ENCODE data around the gene MLPH.

The MLPH gene

GRCh38 chr2:237441605-237442274, 45.3 kb upstream of the MLPH start:
- no CpG with 5 or more reads among the region's 2 CpGs for WGBS (ENCODE audit: extremely low coverage, insufficient coverage, insufficient read length)
- no peak overlapping the region for H2BK120ac ChIP-seq (ENCODE audit: insufficient read depth, low read length, poor library complexity)
- no peak for DNase-seq
- H3K4me2 ChIP-seq (ENCODE audit: low read length): no peak overlapping the region
- H3K27me3 ChIP-seq (ENCODE audit: insufficient read depth, low read length): no peaks in the 10 kb centered on the region
- no peaks in the 10 kb centered on the region for H3K36me3 ChIP-seq (ENCODE audit: control insufficient read depth in 1 of 2, insufficient read depth in 2 of 2, low read length in 2 of 2)
- no peak overlapping the region for H3K23ac ChIP-seq (ENCODE audit: low read length)
- no peak overlapping the region for H3K4ac ChIP-seq (ENCODE audit: low read depth, low read length)
- no peak overlapping the region for H2BK5ac ChIP-seq (ENCODE audit: low read depth, low read length, poor library complexity)
- peaks cover 0 to 5% of the 10 kb centered on the region in 2 experiments for H3K4me1 ChIP-seq (ENCODE audit: control insufficient read depth in 1 of 2, insufficient read depth in 2 of 2, low read length in 2 of 2)
- no peak overlapping the region for H3K14ac ChIP-seq (ENCODE audit: low read length)
- no peaks in the 10 kb centered on the region for H3K79me1 ChIP-seq (ENCODE audit: low read length)
- no peaks in the 10 kb centered on the region for H3K79me2 ChIP-seq (ENCODE audit: control insufficient read depth, insufficient read depth, low read length, poor library complexity)
- H2BK12ac ChIP-seq (ENCODE audit: low read length): no peak overlapping the region
- no peak overlapping the region for H4K8ac ChIP-seq (ENCODE audit: low read depth, low read length)
- no peak overlapping the region for H3K9ac ChIP-seq (ENCODE audit: low read length)
- no peak overlapping the region for H2AK5ac ChIP-seq (ENCODE audit: low read length)
- H4K12ac ChIP-seq (ENCODE audit: low read depth, low read length): no peak overlapping the region
- peaks cover 1% of the 10 kb centered on the region for H3K9me3 ChIP-seq (ENCODE audit: insufficient read depth, low read depth, low read length)
- H4K91ac ChIP-seq (ENCODE audit: low read depth, low read length): no peak overlapping the region
- no peak overlapping the region for H3K4me3 ChIP-seq (ENCODE audit: low read depth, low read length)
- H2AFZ ChIP-seq (ENCODE audit: insufficient read depth, low read length, poor library complexity): no peak overlapping the region
- H3K18ac ChIP-seq (ENCODE audit: low read length): no peak overlapping the region
- no peak overlapping the region for H3K27ac ChIP-seq (ENCODE audit: low read depth, low read length)

- H2AK5ac ChIP-seq (ENCODE audit: low read length): no peak overlapping the region
- H3K79me2 ChIP-seq (ENCODE audit: control insufficient read depth, insufficient read depth, low read length, poor library complexity): no peaks in the 10 kb centered on the region
- no peak overlapping the region for H3K18ac ChIP-seq (ENCODE audit: low read length)
- no peak overlapping the region for H3K9ac ChIP-seq (ENCODE audit: low read length)
- no peak for DNase-seq
- no CpG with 5 or more reads among the region's 2 CpGs for WGBS (ENCODE audit: extremely low coverage, insufficient coverage, insufficient read length)
- no peak overlapping the region for H3K27ac ChIP-seq (ENCODE audit: low read depth, low read length)
- no peaks in the 10 kb centered on the region for H3K27me3 ChIP-seq (ENCODE audit: insufficient read depth, low read length)
- H3K4ac ChIP-seq (ENCODE audit: low read depth, low read length): no peak overlapping the region
- H3K9me3 ChIP-seq (ENCODE audit: insufficient read depth, low read depth, low read length): peaks cover 1% of the 10 kb centered on the region
- no peak overlapping the region for H3K14ac ChIP-seq (ENCODE audit: low read length)
- no peak overlapping the region for H3K4me3 ChIP-seq (ENCODE audit: low read depth, low read length)
- no peak overlapping the region for H4K8ac ChIP-seq (ENCODE audit: low read depth, low read length)
- H3K4me2 ChIP-seq (ENCODE audit: low read length): no peak overlapping the region
- H4K12ac ChIP-seq (ENCODE audit: low read depth, low read length): no peak overlapping the region
- H3K4me1 ChIP-seq (ENCODE audit: control insufficient read depth in 1 of 2, insufficient read depth in 2 of 2, low read length in 2 of 2): peaks cover 0 to 5% of the 10 kb centered on the region in 2 experiments
- H3K23ac ChIP-seq (ENCODE audit: low read length): no peak overlapping the region
- H2BK120ac ChIP-seq (ENCODE audit: insufficient read depth, low read length, poor library complexity): no peak overlapping the region
- H2BK5ac ChIP-seq (ENCODE audit: low read depth, low read length, poor library complexity): no peak overlapping the region
- no peak overlapping the region for H2AFZ ChIP-seq (ENCODE audit: insufficient read depth, low read length, poor library complexity)
- no peak overlapping the region for H4K91ac ChIP-seq (ENCODE audit: low read depth, low read length)
- no peaks in the 10 kb centered on the region for H3K79me1 ChIP-seq (ENCODE audit: low read length)
- no peak overlapping the region for H2BK12ac ChIP-seq (ENCODE audit: low read length)
- no peaks in the 10 kb centered on the region for H3K36me3 ChIP-seq (ENCODE audit: control insufficient read depth in 1 of 2, insufficient read depth in 2 of 2, low read length in 2 of 2)
These were observed 43.0 kb upstream of the MLPH start for GRCh38 chr2:237444071-237444470.

- Histone ChIP-seq H2BK12ac (ENCODE audit: low read length) (no peak overlapping the region), H2AK5ac (ENCODE audit: low read length) (no peak overlapping the region), H4K8ac (ENCODE audit: low read depth, low read length) (no peak overlapping the region), H4K91ac (ENCODE audit: low read depth, low read length) (no peak overlapping the region), H2BK5ac (ENCODE audit: low read depth, low read length, poor library complexity) (no peak overlapping the region), H3K4ac (ENCODE audit: low read depth, low read length) (no peak overlapping the region), H2BK120ac (ENCODE audit: insufficient read depth, low read length, poor library complexity) (no peak overlapping the region), H3K4me2 (ENCODE audit: low read length) (no peak overlapping the region), H3K36me3 (ENCODE audit: control insufficient read depth in 1 of 2, insufficient read depth in 2 of 2, low read length in 2 of 2) (peaks cover 0 to 3% of the 10 kb centered on the region in 2 experiments), H2AFZ (ENCODE audit: insufficient read depth, low read length, poor library complexity) (no peak overlapping the region), H3K27me3 (ENCODE audit: insufficient read depth, low read length) (no peaks in the 10 kb centered on the region), H3K9ac (ENCODE audit: low read length) (no peak overlapping the region), H3K18ac (ENCODE audit: low read length) (no peak overlapping the region), H3K4me1 (ENCODE audit: control insufficient read depth in 1 of 2, insufficient read depth in 2 of 2, low read length in 2 of 2) (peaks cover 0 to 5% of the 10 kb centered on the region in 2 experiments), H3K79me1 (ENCODE audit: low read length) (no peaks in the 10 kb centered on the region), H3K27ac (ENCODE audit: low read depth, low read length) (no peak overlapping the region), H3K79me2 (ENCODE audit: control insufficient read depth, insufficient read depth, low read length, poor library complexity) (no peaks in the 10 kb centered on the region), H4K12ac (ENCODE audit: low read depth, low read length) (no peak overlapping the region), H3K4me3 (ENCODE audit: low read depth, low read length) (no peak overlapping the region), H3K9me3 (ENCODE audit: insufficient read depth, low read depth, low read length) (peaks cover 4% of the 10 kb centered on the region), H3K23ac (ENCODE audit: low read length) (no peak overlapping the region), H3K14ac (ENCODE audit: low read length) (no peak overlapping the region)
- no CpG with 5 or more reads among the region's 26 CpGs for WGBS (ENCODE audit: extremely low coverage, insufficient coverage, insufficient read length)
- DNase-seq: no peak
These were observed 41.3 kb upstream of the MLPH start for GRCh38 chr2:237445611-237446337.

GRCh38 chr2:237446338-237446665, 40.7 kb upstream of the MLPH start:
- Histone ChIP-seq H3K9ac (ENCODE audit: low read length) (no peak overlapping the region), H3K23ac (ENCODE audit: low read length) (no peak overlapping the region), H2BK120ac (ENCODE audit: insufficient read depth, low read length, poor library complexity) (no peak overlapping the region), H2BK12ac (ENCODE audit: low read length) (no peak overlapping the region), H3K18ac (ENCODE audit: low read length) (no peak overlapping the region), H3K4me3 (ENCODE audit: low read depth, low read length) (no peak overlapping the region), H4K12ac (ENCODE audit: low read depth, low read length) (no peak overlapping the region), H3K14ac (ENCODE audit: low read length) (no peak overlapping the region), H3K4me2 (ENCODE audit: low read length) (no peak overlapping the region), H3K36me3 (ENCODE audit: control insufficient read depth in 1 of 2, insufficient read depth in 2 of 2, low read length in 2 of 2) (peaks cover 0 to 3% of the 10 kb centered on the region in 2 experiments), H3K4me1 (ENCODE audit: control insufficient read depth in 1 of 2, insufficient read depth in 2 of 2, low read length in 2 of 2) (peaks cover 0 to 2% of the 10 kb centered on the region in 2 experiments), H2AK5ac (ENCODE audit: low read length) (no peak overlapping the region), H3K9me3 (ENCODE audit: insufficient read depth, low read depth, low read length) (peaks cover 4% of the 10 kb centered on the region), H3K4ac (ENCODE audit: low read depth, low read length) (no peak overlapping the region), H2AFZ (ENCODE audit: insufficient read depth, low read length, poor library complexity) (no peak overlapping the region), H4K91ac (ENCODE audit: low read depth, low read length) (no peak overlapping the region), H3K27me3 (ENCODE audit: insufficient read depth, low read length) (no peaks in the 10 kb centered on the region), H4K8ac (ENCODE audit: low read depth, low read length) (no peak overlapping the region), H3K79me2 (ENCODE audit: control insufficient read depth, insufficient read depth, low read length, poor library complexity) (no peaks in the 10 kb centered on the region), H2BK5ac (ENCODE audit: low read depth, low read length, poor library complexity) (no peak overlapping the region), H3K27ac (ENCODE audit: low read depth, low read length) (no peak overlapping the region), H3K79me1 (ENCODE audit: low read length) (no peaks in the 10 kb centered on the region)
- no CpG with 5 or more reads among the region's 6 CpGs for WGBS (ENCODE audit: extremely low coverage, insufficient coverage, insufficient read length)
- DNase-seq: peak; percentile 82 to 92
